DOHH2 (cell line): ENCODE measurements around the gene AHI1.

Experiments used
- H3F3A ChIP-seq: fragments of 200-600 bp; sonication (generic), shearing (Covaris generic); 2 replicates; pipeline ENCODE4 v1.6.0; 2016; ENCODE audit warnings: antibody characterized with exemption, mild to moderate bottlenecking; ENCODE audit not compliant: control insufficient read depth, insufficient read depth
- H3K27ac ChIP-seq: fragments of 200-600 bp; sonication (generic); 2 replicates; pipeline ENCODE4 v1.5.1; 2014; ENCODE audit warnings: low read depth, mild to moderate bottlenecking, low read length, moderate library complexity
- H3K27me3 ChIP-seq: fragments of 200-600 bp; sonication (generic); 2 replicates; pipeline ENCODE4 v1.6.1; 2014; ENCODE audit warnings: mild to moderate bottlenecking, low read length, mixed read lengths; ENCODE audit not compliant: control insufficient read depth
- H3K36me3 ChIP-seq: fragments of 200-600 bp; sonication (generic); 2 replicates; pipeline ENCODE4 v1.6.1; 2014; ENCODE audit warnings: mild to moderate bottlenecking, low read length, moderate library complexity, mixed read lengths; ENCODE audit not compliant: control insufficient read depth
- H3K4me1 ChIP-seq: fragments of 200-600 bp; sonication (generic); 2 replicates; pipeline ENCODE4 v1.6.1; 2014; ENCODE audit warnings: mild to moderate bottlenecking, low read length, mixed read lengths; ENCODE audit not compliant: control insufficient read depth
- H3K4me2 ChIP-seq: fragments of 200-600 bp; sonication (generic); 2 replicates; pipeline ENCODE4 v1.6.0; 2014; ENCODE audit warnings: mild to moderate bottlenecking, low read length, moderate library complexity
- H3K4me3 ChIP-seq: fragments of 200-600 bp; sonication (generic); 2 replicates; pipeline ENCODE4 v1.5.1; 2014; ENCODE audit warnings: mild to moderate bottlenecking, low read length, mixed read lengths
- H3K79me2 ChIP-seq: fragments of 200-600 bp; sonication (generic); 2 replicates; pipeline ENCODE4 v1.6.1; 2014; ENCODE audit warnings: mild to moderate bottlenecking, low read length, mixed read lengths; ENCODE audit not compliant: control insufficient read depth
- H3K9me2 ChIP-seq: fragments of 200-600 bp; sonication (generic); replicated peaks from 2 replicates; pipeline ENCODE4 v1.6.1; 2014; ENCODE audit warnings: mild to moderate bottlenecking, low read length, mixed read lengths; ENCODE audit not compliant: control insufficient read depth
- H3K9me3 ChIP-seq: fragments of 200-600 bp; sonication (generic); 2 replicates; pipeline ENCODE4 v1.6.1; 2014; ENCODE audit warnings: antibody characterized with exemption, low read length, mixed read lengths; ENCODE audit not compliant: control insufficient read depth, insufficient read depth
- H4K20me1 ChIP-seq: fragments of 200-600 bp; sonication (generic); 2 replicates; pipeline ENCODE4 v1.6.0; 2014; ENCODE audit warnings: low read depth, mild to moderate bottlenecking, antibody characterized with exemption, low read length, moderate library complexity; ENCODE audit not compliant: control insufficient read depth, insufficient read depth
- CTCF ChIP-seq: fragments of 200-600 bp; sonication (generic); IDR thresholded peaks from one replicate; pipeline ENCODE4 v1.5.1; 2014; ENCODE audit warnings: antibody characterized with exemption, mild to moderate bottlenecking, low read depth, low read length; ENCODE audit not compliant: poor library complexity, severe bottlenecking
- EZH2phosphoT487 ChIP-seq: fragments of 200-600 bp; sonication (generic); IDR thresholded peaks from 2 replicates; pipeline ENCODE4 v1.6.1; 2017; ENCODE audit warnings: borderline replicate concordance, mild to moderate bottlenecking, antibody characterized with exemption, low read length, moderate library complexity, mixed read lengths

The AHI1 gene

GRCh38 chr6:135254471-135254870, 243.1 kb downstream of the AHI1 start:
- no peaks in the 10 kb centered on the region for H3F3A ChIP-seq
- no peaks in the 10 kb centered on the region for H3K9me3 ChIP-seq
- H3K4me3 ChIP-seq = no peak overlapping the region
- H3K4me1 ChIP-seq = peaks cover 1% of the 10 kb centered on the region; the same call in 1 of the 2 replicates
- H4K20me1 ChIP-seq = no peaks in the 10 kb centered on the region
- H3K4me2 ChIP-seq = no peak overlapping the region
- no peaks in the 10 kb centered on the region for H3K36me3 ChIP-seq
- no peak overlapping the region for H3K27ac ChIP-seq
- no peaks in the 10 kb centered on the region for H3K79me2 ChIP-seq
- H3K27me3 ChIP-seq = no peaks in the 10 kb centered on the region
- H3K9me2 ChIP-seq = no peaks in the 10 kb centered on the region
- no peak for TF ChIP-seq EZH2phosphoT487
- no peak for TF ChIP-seq CTCF

DNA sequence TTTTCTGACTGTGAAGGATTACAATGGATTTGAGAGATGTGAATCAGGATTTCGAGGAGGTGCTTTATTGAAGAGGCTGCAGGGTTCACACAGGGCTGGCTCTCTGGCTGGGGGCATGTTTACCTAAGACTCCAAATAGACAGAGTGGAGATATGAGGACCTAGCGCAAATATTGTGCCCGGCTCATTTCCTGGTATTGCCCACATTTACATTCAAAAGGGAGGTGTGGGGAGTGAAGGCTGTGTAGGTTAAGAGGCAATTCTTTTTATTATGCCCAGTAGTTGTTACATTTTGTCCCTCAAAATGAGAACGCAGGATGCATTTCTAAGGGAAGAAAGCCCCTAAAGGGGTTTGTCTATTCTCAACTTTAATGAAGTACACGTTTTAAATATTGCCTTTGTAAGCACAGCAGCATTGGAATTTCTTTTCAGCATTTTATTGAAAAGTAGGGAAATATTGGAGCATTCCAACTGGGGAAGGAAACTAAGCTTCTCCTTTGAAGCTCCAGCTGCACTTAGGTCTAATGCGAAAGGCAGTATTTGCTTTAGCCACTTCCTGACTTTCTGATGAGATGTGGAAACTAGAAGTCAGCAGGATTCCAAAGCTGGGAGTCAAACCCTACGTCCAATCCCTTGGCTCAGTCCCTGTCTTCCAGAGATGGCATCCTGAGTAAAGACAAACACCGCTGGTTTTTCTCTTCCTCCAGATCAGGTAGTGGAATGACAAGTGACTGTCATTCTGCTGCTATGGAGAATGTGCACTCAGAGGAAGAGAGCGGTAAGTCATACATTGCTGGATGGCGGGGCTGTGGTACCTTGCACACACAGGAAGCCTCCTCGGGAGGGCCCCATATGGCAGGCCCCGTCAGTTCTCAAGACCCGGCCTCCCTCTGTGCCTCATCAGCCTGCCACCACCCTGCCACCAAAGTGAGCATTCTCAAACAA, 245.8 kb downstream of the AHI1 start:
- TF ChIP-seq EZH2phosphoT487 (no peak), CTCF (no peak)
- H3F3A ChIP-seq = no peaks in the 10 kb centered on the region
- no peaks in the 10 kb centered on the region for H3K27me3 ChIP-seq
- H3K27ac ChIP-seq = no peak overlapping the region
- no peaks in the 10 kb centered on the region for H3K9me3 ChIP-seq
- H3K4me2 ChIP-seq = no peak overlapping the region
- no peak overlapping the region for H3K4me3 ChIP-seq
- H4K20me1 ChIP-seq = no peaks in the 10 kb centered on the region
- no peaks in the 10 kb centered on the region for H3K9me2 ChIP-seq
- no peaks in the 10 kb centered on the region for H3K79me2 ChIP-seq
- no peaks in the 10 kb centered on the region for H3K36me3 ChIP-seq
- H3K4me1 ChIP-seq = peaks cover 4% of the 10 kb centered on the region; the same call in 1 of the 2 replicates

- TF ChIP-seq EZH2phosphoT487 (no peak), CTCF (no peak)
- Histone ChIP-seq H3K4me2 (no peak overlapping the region), H3K4me1 (peaks cover 4% of the 10 kb centered on the region; the same call in 1 of the 2 replicates), H3F3A (no peaks in the 10 kb centered on the region), H3K9me3 (no peaks in the 10 kb centered on the region), H3K36me3 (no peaks in the 10 kb centered on the region), H4K20me1 (no peaks in the 10 kb centered on the region), H3K27ac (no peak overlapping the region), H3K4me3 (no peak overlapping the region), H3K27me3 (no peaks in the 10 kb centered on the region), H3K9me2 (no peaks in the 10 kb centered on the region), H3K79me2 (no peaks in the 10 kb centered on the region)
These were observed 246.6 kb downstream of the AHI1 start for GRCh38 chr6:135250751-135251497.
